HepG2 (cell line): ENCODE data around the gene SIM1. TPM values are rescaled to one million over a fixed set of nuclear protein-coding genes. Genes with fewer than 3 reads are reported as not detected.

Experiments
- ATAC-seq: fragments of 200-7000 bp; cut with Tn5 transposase; 3 replicates; pipeline ENCODE4 v1.9.1; 2020; ENCODE audit warnings: mild to moderate bottlenecking, moderate library complexity
- BruUV-seq: library from RNA; stranded (reverse); fragments of 400-500 nt; replicated peaks from 2 replicates; lab custom pipeline; 2021; lab: Mats Ljungman, UMichigan
- CTCF ChIA-PET: fragments of 300-600 bp; formaldehyde crosslinking; extraction: SDS; loops from one replicate; lab custom pipeline; 2021; ENCODE audit warnings: low total read pairs, inconsistent platforms, low intra/inter-chr PET ratio; lab: Yijun Ruan, JAX
- POLR2A ChIA-PET: fragments of 350-600 bp; sonication (Branson Sonifier 250); formaldehyde crosslinking; loops from one replicate; lab custom pipeline; 2020; ENCODE audit warnings: antibody characterized with exemption, inconsistent platforms; lab: Yijun Ruan, JAX
- DNase-seq: peaks from one replicate; pipeline ENCODE4 v3.0.0-alpha.2; 2015; ENCODE audit warnings: low spot score
- FAIRE-seq: peaks from 3 replicates; lab custom pipeline; 2011; peaks lifted over from hg19 to GRCh38; lab: Jason Lieb, UNC
- H2AFZ ChIP-seq: one replicate; pipeline ENCODE4 v1.6.1; 2011; ENCODE audit warnings: low read length, inconsistent platforms
- H3K27ac ChIP-seq: fragments of 300-600 bp; 3 replicates; pipeline ENCODE4 v1.8.0; 2011; ENCODE audit warnings: mixed run types, mild to moderate bottlenecking, mixed read lengths, low read length, inconsistent platforms; ENCODE audit not compliant: insufficient read depth; ENCODE audit errors: extremely low read length
- H3K27me3 ChIP-seq, 2 experiments: fragments of 200-600 bp in 1 of 2; 2 replicates in 1 of 2; 3 replicates in 1 of 2; pipeline versions ENCODE4 v1.6.0 to v1.8.0; 2011; ENCODE audit warnings: low read length in 2 of 2, mild to moderate bottlenecking in 2 of 2, moderate library complexity in 2 of 2, inconsistent platforms in 1 of 2; ENCODE audit not compliant: insufficient read depth in 2 of 2, control insufficient read depth in 1 of 2
- H3K36me3 ChIP-seq, 2 experiments: fragments of 200-600 bp in 1 of 2; replicated peaks in 1 of 2; 2 replicates in 1 of 2; 3 replicates in 1 of 2; pipeline versions ENCODE4 v1.5.1 to v1.8.0; 2011; ENCODE audit warnings: low read length in 2 of 2, inconsistent platforms in 1 of 2; ENCODE audit not compliant: insufficient read depth in 2 of 2, control insufficient read depth in 1 of 2
- H3K4me1 ChIP-seq: 2 replicates; pipeline ENCODE4 v1.5.1; 2012; ENCODE audit warnings: low read length, inconsistent platforms; ENCODE audit not compliant: insufficient read depth
- H3K4me2 ChIP-seq: 2 replicates; pipeline ENCODE4 v1.6.0; 2011; ENCODE audit warnings: low read depth, low read length, inconsistent platforms
- H3K4me3 ChIP-seq, 3 experiments: fragments of 200-600 bp in 1 of 3; sonication (generic), shearing (Covaris generic) in 1 of 3; replicated peaks in 1 of 3; 2 replicates each; pipeline ENCODE4 v1.5.1; 2011 to 2016; ENCODE audit warnings: low read length in 3 of 3, inconsistent platforms in 2 of 3, low read depth in 2 of 3, mild to moderate bottlenecking in 2 of 3, control low read depth in 1 of 3, mixed read lengths in 1 of 3; ENCODE audit not compliant: insufficient read depth in 1 of 3
- H3K79me2 ChIP-seq: one replicate; pipeline ENCODE4 v1.6.1; 2011; ENCODE audit warnings: low read length, inconsistent platforms; ENCODE audit not compliant: insufficient read depth
- H3K9ac ChIP-seq: 2 replicates; pipeline ENCODE4 v1.6.0; 2011; ENCODE audit warnings: mild to moderate bottlenecking, low read depth, low read length, inconsistent platforms; ENCODE audit not compliant: insufficient read depth
- H3K9me3 ChIP-seq: 2 replicates; pipeline ENCODE4 v1.5.1; 2012; ENCODE audit warnings: mild to moderate bottlenecking, low read length
- H4K20me1 ChIP-seq: 2 replicates; pipeline ENCODE4 v1.6.0; 2011; ENCODE audit warnings: inconsistent platforms, mild to moderate bottlenecking, low read length, moderate library complexity; ENCODE audit not compliant: insufficient read depth
- MAFK ChIP-seq, 2 experiments: IDR thresholded peaks in 1 of 2; conservative IDR thresholded peaks in 1 of 2; 2 replicates each; pipeline ENCODE4 v1.6.1; 2011; ENCODE audit warnings: improper control_type of control experiment in 2 of 2, low read length in 2 of 2
- MED8 ChIP-seq: sonication (generic); formaldehyde crosslinking; IDR thresholded peaks from 2 replicates; pipeline ENCODE4 v1.8.1; 2023; ENCODE audit warnings: mild to moderate bottlenecking, missing genetic modification reagents; ENCODE audit not compliant: insufficient replicate concordance
- PITX1 ChIP-seq: sonication (generic); formaldehyde crosslinking; IDR thresholded peaks from 2 replicates; pipeline ENCODE4 v1.5.1; 2020; ENCODE audit warnings: mild to moderate bottlenecking, missing genetic modification reagents
- SIN3A ChIP-seq: IDR thresholded peaks from 2 replicates; pipeline ENCODE4 v1.6.1; 2011; ENCODE audit warnings: low read depth, mild to moderate bottlenecking, control low read depth, low read length, borderline replicate concordance
- TSC22D2 ChIP-seq: sonication (generic); formaldehyde crosslinking; IDR thresholded peaks from 2 replicates; pipeline ENCODE4 v1.5.1; 2020; ENCODE audit warnings: missing genetic modification reagents, mild to moderate bottlenecking, borderline replicate concordance
- ZMYM3 ChIP-seq: sonication (generic); formaldehyde crosslinking; IDR thresholded peaks from 2 replicates; pipeline ENCODE4 v1.5.1; 2020; ENCODE audit warnings: mild to moderate bottlenecking, missing genetic modification reagents
- ZNF329 ChIP-seq: sonication (generic); formaldehyde crosslinking; IDR thresholded peaks from 2 replicates; pipeline ENCODE4 v1.9.0; 2021; ENCODE audit warnings: low read depth, mild to moderate bottlenecking, missing genetic modification reagents
- ZNF513 ChIP-seq: sonication (generic); formaldehyde crosslinking; conservative IDR thresholded peaks from 2 replicates; pipeline ENCODE4 v1.5.0; 2020; ENCODE audit warnings: missing genetic modification reagents
- ZNF589 ChIP-seq: sonication (generic); formaldehyde crosslinking; conservative IDR thresholded peaks from 2 replicates; pipeline ENCODE4 v1.8.0; 2022; ENCODE audit warnings: mild to moderate bottlenecking, moderate library complexity, missing genetic modification reagents
- ZNF772 ChIP-seq: sonication (generic); formaldehyde crosslinking; IDR thresholded peaks from 2 replicates; pipeline ENCODE4 v1.5.0; 2020; ENCODE audit warnings: mild to moderate bottlenecking, missing genetic modification reagents
- WGBS: methylation state at CpG from one replicate; pipeline ENCODE4 v1.1.6; 2017; ENCODE audit warnings: low lambda C conversion rate; 5-methylcytosine and 5-hydroxymethylcytosine counted together
- in situ Hi-C: cut with HindIII; loops from 2 replicates; pipeline ENCODE4 v1.10.0; 2017; ENCODE audit warnings: low pct_unique_long_range_greater_than_20kb; ENCODE audit not compliant: extremely low pct_ligation_motif_present
- intact Hi-C: fragments of 100-400 bp; cut with micrococcal nuclease; formaldehyde crosslinking; loops from one replicate; pipeline ENCODE4 v1.10.0; 2022; ENCODE audit not compliant: unreplicated experiment
- polyA plus RNA-seq, 8 experiments: library from polyadenylated mRNA; depleted of rRNA in 3 of 8; stranded (reverse) in 7 of 8; unstranded in 1 of 8; fragments of >200 nt; fragmentation: Illumina TruSeq in 4 of 8; extraction: Trizol in 4 of 8; gene quantifications; 2 replicates each; pipeline versions ENCODE4 v1.2.1 to v1.2.3, GENCODE V29; 2011 to 2016; ENCODE audit warnings: low read depth in 4 of 8, missing spikeins in 1 of 8, mixed read lengths in 1 of 8; ENCODE audit not compliant: insufficient read depth in 1 of 8
- total RNA-seq, 5 experiments: library from RNA; depleted of rRNA; stranded (reverse); fragments of >200 nt; fragmentation: Illumina TruSeq; extraction: Trizol; gene quantifications; 2 replicates each; pipeline ENCODE4 v1.2.3, GENCODE V29; 2016; ENCODE audit warnings: low read depth in 1 of 5
- TF ChIP-seq, protein P1 (sequence below): sonication (generic); formaldehyde crosslinking; IDR thresholded peaks from 2 replicates; pipeline ENCODE4 v1.5.0; 2020; ENCODE audit warnings: mild to moderate bottlenecking, missing genetic modification reagents, moderate library complexity

Gene SIM1
- total and polyA plus RNA-seq, 2 of the 13 experiments (the other 11 are each of a cell fraction or from before 2014, with no cell fraction given) = not detected

- Histone ChIP-seq H3K27ac (no peak overlapping the region), H3K27me3 (peaks cover 0 to 31% of the 10 kb centered on the region in 2 experiments; a peak in 2 of 5 replicates), H2AFZ (no peak overlapping the region), H3K79me2 (no peaks in the 10 kb centered on the region), H3K36me3 (no peaks in the 10 kb centered on the region), H3K9ac (no peak overlapping the region), H3K9me3 (no peaks in the 10 kb centered on the region), H3K4me3 (no peak overlapping the region), H3K4me2 (peak overlapping the region; percentile 33; the same call in 1 of the 2 replicates), H4K20me1 (no peaks in the 10 kb centered on the region), H3K4me1 (no peaks in the 10 kb centered on the region)
- WGBS = 9% methylated on average over 15 of the region's 23 CpGs
- ATAC-seq (peak; percentile 88), FAIRE-seq (no peak), DNase-seq (no peak)
- POLR2A ChIA-PET = no interaction called here
- TF ChIP-seq MED8 = no peak
- TF ChIP-seq, protein P1, sequence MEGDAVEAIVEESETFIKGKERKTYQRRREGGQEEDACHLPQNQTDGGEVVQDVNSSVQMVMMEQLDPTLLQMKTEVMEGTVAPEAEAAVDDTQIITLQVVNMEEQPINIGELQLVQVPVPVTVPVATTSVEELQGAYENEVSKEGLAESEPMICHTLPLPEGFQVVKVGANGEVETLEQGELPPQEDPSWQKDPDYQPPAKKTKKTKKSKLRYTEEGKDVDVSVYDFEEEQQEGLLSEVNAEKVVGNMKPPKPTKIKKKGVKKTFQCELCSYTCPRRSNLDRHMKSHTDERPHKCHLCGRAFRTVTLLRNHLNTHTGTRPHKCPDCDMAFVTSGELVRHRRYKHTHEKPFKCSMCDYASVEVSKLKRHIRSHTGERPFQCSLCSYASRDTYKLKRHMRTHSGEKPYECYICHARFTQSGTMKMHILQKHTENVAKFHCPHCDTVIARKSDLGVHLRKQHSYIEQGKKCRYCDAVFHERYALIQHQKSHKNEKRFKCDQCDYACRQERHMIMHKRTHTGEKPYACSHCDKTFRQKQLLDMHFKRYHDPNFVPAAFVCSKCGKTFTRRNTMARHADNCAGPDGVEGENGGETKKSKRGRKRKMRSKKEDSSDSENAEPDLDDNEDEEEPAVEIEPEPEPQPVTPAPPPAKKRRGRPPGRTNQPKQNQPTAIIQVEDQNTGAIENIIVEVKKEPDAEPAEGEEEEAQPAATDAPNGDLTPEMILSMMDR (CRISPR knock-in tag) = 0 out of 2 replicates have a peak, but pooled peaks have one; percentile 18
- in situ Hi-C loops = no loop called here
- no TSS peak for BruUV-seq
- intact Hi-C loops = no loop called here
- CTCF ChIA-PET = no interaction called here
Measured at GRCh38 chr6:100446115-100447080, 18.3 kb downstream of the SIM1 start.

DNA sequence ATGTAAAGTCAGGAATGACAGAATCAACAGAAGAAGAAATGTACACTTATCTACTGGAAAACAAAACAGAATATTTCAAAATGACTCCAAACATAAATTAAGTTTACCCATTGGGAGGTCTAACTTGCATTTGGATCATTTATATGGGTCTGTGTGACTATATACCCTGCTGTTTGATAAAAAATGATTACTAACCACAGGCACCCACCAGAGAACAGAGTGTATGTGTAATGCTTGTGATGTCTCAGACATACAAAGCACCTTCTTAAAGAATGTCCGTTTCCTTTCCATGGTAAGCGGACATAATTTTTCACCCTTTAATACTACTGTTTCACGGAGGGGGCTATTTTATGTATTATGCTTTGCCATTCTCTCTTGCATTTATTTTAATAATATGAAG, 19.2 kb downstream of the SIM1 start:
- no peak for FAIRE-seq
- Histone ChIP-seq H3K27me3 (peaks cover 0 to 31% of the 10 kb centered on the region in 2 experiments; a peak in 2 of 5 replicates), H3K4me2 (no peak overlapping the region), H3K27ac (no peak overlapping the region), H3K36me3 (no peaks in the 10 kb centered on the region), H2AFZ (no peak overlapping the region), H3K9ac (no peak overlapping the region), H3K4me3 (no peak overlapping the region), H4K20me1 (no peaks in the 10 kb centered on the region), H3K9me3 (no peaks in the 10 kb centered on the region), H3K4me1 (no peaks in the 10 kb centered on the region), H3K79me2 (no peaks in the 10 kb centered on the region)
- in situ Hi-C loops = no loop called here
- POLR2A ChIA-PET = no interaction called here
- intact Hi-C loops = no loop called here
- DNase-seq = no peak
- no TSS peak for BruUV-seq
- CTCF ChIA-PET = no interaction called here
- ATAC-seq = no peak
- 56% methylated on average over 3 of the region's 3 CpGs for WGBS
- TF ChIP-seq ZNF513 (CRISPR knock-in tag) (no peak), ZNF589 (CRISPR knock-in tag) (no peak), ZNF772 (CRISPR knock-in tag) (no peak), MAFK (conservative IDR thresholded peaks at IDR 0.05 in 1 of 2, IDR thresholded peaks at IDR 0.05 in 1 of 2; ENCODE audit: low read length in 2 of 2) (no peak), PITX1 (CRISPR knock-in tag) (no peak), ZNF329 (CRISPR knock-in tag) (no peak), TSC22D2 (no peak), ZMYM3 (CRISPR knock-in tag) (no peak), SIN3A (no peak)
